Measurements from ENCODE around the gene TDRD7. TPM values are rescaled to one million over a fixed set of nuclear protein-coding genes. Genes with fewer than 3 reads are reported as not detected.

The TDRD7 gene
- total and polyA plus RNA-seq, 2 donors from 2014 or later, result 7.8 to 15.0 TPM

- no peak for TF ChIP-seq CTCF (IDR thresholded peaks at IDR 0.05; ENCODE audit: borderline replicate concordance, extremely low read depth, insufficient read depth)
- DNase-seq (no peak), FAIRE-seq (no peak)
- no peaks in the 10 kb centered on the region for H3K27me3 ChIP-seq (ENCODE audit: control insufficient read depth, insufficient read depth, low read length)
- no peaks in the 10 kb centered on the region for H3K9me3 ChIP-seq (ENCODE audit: control insufficient read depth in 2 of 3, insufficient read depth in 1 of 3, low read length in 3 of 3)
- H3K27ac ChIP-seq (ENCODE audit: low read depth in 2 of 2, low read length in 2 of 2), result no peak overlapping the region
- intact Hi-C loops (cut with DNase I), result no loop called here
- H3K9ac ChIP-seq (ENCODE audit: low read length in 3 of 3), result no peak overlapping the region
- H3K4me3 ChIP-seq (ENCODE audit: low read length in 3 of 3), result no peak overlapping the region
- H3K4me1 ChIP-seq (ENCODE audit: control insufficient read depth in 2 of 3, insufficient read depth in 2 of 3, low read depth in 1 of 3, low read length in 3 of 3), result no peaks in the 10 kb centered on the region
- H3K36me3 ChIP-seq (ENCODE audit: control insufficient read depth in 2 of 3, insufficient read depth in 3 of 3, low read length in 3 of 3), result no peaks in the 10 kb centered on the region
Observed at GRCh38 chr9:97525451-97525850, 113.6 kb downstream of the TDRD7 start.

GRCh38 chr9:97526895-97527575, 115.1 kb downstream of the TDRD7 start:
- Histone ChIP-seq H3K4me1 (ENCODE audit: control insufficient read depth in 2 of 3, insufficient read depth in 2 of 3, low read depth in 1 of 3, low read length in 3 of 3) (peaks cover 0 to 2% (median 0%) of the 10 kb centered on the region in 3 donors), H3K36me3 (ENCODE audit: control insufficient read depth in 2 of 3, insufficient read depth in 3 of 3, low read length in 3 of 3) (no peaks in the 10 kb centered on the region), H3K9ac (ENCODE audit: low read length in 3 of 3) (no peak overlapping the region), H3K4me3 (ENCODE audit: low read length in 3 of 3) (no peak overlapping the region), H3K27ac (ENCODE audit: low read depth in 2 of 2, low read length in 2 of 2) (no peak overlapping the region), H3K27me3 (ENCODE audit: control insufficient read depth, insufficient read depth, low read length) (no peaks in the 10 kb centered on the region), H3K9me3 (ENCODE audit: control insufficient read depth in 2 of 3, insufficient read depth in 1 of 3, low read length in 3 of 3) (no peaks in the 10 kb centered on the region)
- TF ChIP-seq CTCF (IDR thresholded peaks at IDR 0.05; ENCODE audit: borderline replicate concordance, extremely low read depth, insufficient read depth), result no peak
- intact Hi-C loops (cut with DNase I), result no loop called here
- FAIRE-seq (no peak), DNase-seq (no peak)

GRCh38 chr9:97527626-97528528, 116.0 kb downstream of the TDRD7 start:
- no peak for FAIRE-seq
- Histone ChIP-seq H3K4me1 (ENCODE audit: control insufficient read depth in 2 of 3, insufficient read depth in 2 of 3, low read depth in 1 of 3, low read length in 3 of 3) (peaks cover 0 to 2% (median 0%) of the 10 kb centered on the region in 3 donors), H3K9ac (ENCODE audit: low read length in 3 of 3) (no peak overlapping the region), H3K36me3 (ENCODE audit: control insufficient read depth in 2 of 3, insufficient read depth in 3 of 3, low read length in 3 of 3) (no peaks in the 10 kb centered on the region), H3K27ac (ENCODE audit: low read depth in 2 of 2, low read length in 2 of 2) (no peak overlapping the region), H3K4me3 (ENCODE audit: low read length in 3 of 3) (no peak overlapping the region), H3K27me3 (ENCODE audit: control insufficient read depth, insufficient read depth, low read length) (no peaks in the 10 kb centered on the region), H3K9me3 (ENCODE audit: control insufficient read depth in 2 of 3, insufficient read depth in 1 of 3, low read length in 3 of 3) (no peaks in the 10 kb centered on the region)
- TF ChIP-seq CTCF (IDR thresholded peaks at IDR 0.05; ENCODE audit: borderline replicate concordance, extremely low read depth, insufficient read depth), result no peak
- intact Hi-C loops (cut with DNase I), result no loop called here
- peak in 4 of 5 donors; percentile 71 to 82 (median 72) for DNase-seq
